Activated CD8-positive, alpha-beta memory T cell treated with anti-CD3 and anti-CD28 coated beads for 1 hour (primary cell): Measurements from ENCODE around the gene ANKFY1.
"Not testable (repeated sequence)": the region's sequence is repeated elsewhere in the genome, so short reads cannot be mapped to it uniquely, and the experiment has no call there.

Source experiments
- DNase-seq, 2 donors: peaks; one replicate each; pipeline ENCODE4 v3.0.0-alpha.2; 2020; ENCODE audit warnings: low read depth in 1 of 2; ENCODE audit errors: extremely low read depth in 1 of 2

The ANKFY1 gene

DNA sequence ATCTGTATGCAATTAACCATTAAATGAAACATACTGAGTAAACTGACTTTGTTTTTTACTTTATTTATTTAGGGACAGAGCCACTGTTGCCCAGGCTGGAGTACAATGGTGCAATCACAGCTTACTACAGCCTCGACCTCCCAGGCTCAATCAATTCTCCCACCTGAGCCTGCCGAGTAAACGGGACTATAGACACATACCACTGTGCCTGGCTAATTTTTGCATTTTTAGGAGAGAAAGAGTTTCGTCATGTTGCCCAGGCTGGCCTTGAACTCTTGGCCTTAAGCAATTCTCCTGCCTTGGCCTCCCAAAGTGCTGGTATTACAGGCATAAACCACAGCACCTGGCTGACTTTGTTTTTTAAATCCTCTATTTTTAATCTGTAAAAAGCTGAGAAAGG, 42.6 kb downstream of the ANKFY1 start:
- DNase-seq: no peak

DNA sequence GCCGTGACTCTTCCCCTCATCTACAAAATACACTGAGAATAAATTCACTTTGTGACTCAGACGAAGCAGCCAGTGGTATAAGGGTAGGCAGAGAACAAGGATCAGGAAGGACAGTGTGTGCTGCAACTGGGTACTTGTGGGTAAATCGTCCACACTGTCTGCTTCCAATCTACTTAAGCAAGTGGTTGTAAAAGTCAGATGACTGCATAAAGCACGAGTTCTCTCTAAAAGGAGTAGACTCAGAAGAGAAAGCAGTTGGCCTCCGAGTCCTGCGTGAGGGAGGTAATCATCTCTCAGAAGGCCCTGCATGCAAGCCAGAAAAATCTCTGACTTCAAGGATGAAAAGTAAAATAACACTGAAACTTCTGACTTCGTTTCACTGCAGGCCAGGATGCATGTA, 43.1 kb downstream of the ANKFY1 start:
- no peak for DNase-seq

DNA sequence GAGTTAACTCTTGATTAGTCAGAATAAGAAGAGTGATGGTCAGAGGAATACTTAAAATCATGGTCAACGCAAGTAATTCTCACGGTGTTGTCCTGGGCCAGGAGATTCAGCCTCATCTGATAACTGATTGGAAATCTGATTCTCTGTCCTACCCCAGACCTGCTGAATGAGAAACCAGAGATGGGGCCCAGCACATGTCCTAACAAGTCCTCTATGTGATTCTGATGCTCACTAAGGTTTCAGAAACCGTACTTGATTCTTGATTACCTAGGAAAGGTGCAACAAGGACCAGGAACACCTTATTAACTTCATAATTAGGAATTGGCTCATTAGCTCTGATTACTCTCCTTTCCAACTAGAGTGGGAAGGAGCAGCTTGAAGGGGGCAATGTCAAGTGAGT, 44.5 kb downstream of the ANKFY1 start:
- no peak for DNase-seq

DNA sequence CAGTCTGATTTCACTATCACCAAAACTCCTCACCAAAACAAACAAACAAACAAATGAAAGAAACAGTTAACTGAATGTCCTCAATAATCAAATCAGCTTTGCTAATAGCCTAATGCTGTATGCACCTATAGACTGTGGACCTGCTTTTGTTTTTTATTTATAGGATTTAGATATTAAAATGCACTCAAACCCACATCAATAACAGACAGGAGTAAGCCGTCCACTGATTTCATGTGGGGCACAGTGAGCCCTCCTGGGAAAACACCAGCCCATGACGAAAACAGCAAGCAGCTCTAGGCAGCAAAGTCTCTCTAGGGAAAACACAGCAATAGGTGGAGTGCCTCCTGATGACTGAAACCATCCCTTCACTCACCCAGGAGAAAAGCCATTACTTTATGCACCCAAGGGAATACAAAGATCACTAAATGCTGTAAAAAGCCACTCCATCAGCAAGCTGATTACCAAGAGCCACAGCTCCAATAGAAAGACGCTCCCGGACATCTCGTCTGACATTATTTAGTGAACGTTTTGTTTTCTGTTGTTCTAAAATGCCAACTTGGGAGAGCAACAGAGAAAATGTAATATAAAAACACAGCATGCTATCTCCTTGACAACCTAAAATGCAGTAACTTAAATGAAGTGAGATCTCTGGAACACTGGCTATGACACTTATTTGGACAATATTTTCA, 47.8 kb downstream of the ANKFY1 start:
- DNase-seq: no peak

DNA sequence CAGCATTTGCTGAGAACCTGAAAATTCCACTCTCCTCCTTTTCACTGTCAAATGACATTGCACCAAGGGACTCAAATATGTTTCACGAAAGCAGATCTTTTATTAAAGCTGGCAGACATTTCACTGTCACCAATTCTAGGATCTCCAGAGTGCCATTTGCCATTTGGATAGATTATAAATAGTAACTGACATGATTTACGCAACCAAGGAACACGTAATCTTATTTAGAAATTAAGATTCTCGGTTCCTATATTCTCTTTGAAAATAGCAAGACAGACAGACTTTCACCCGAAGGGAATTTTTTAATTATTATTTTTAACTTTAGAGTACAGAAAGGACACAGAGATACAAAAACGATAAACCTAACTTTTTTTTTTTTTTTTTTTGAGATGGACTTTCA, 49.6 kb downstream of the ANKFY1 start:
- no peak for DNase-seq

DNA sequence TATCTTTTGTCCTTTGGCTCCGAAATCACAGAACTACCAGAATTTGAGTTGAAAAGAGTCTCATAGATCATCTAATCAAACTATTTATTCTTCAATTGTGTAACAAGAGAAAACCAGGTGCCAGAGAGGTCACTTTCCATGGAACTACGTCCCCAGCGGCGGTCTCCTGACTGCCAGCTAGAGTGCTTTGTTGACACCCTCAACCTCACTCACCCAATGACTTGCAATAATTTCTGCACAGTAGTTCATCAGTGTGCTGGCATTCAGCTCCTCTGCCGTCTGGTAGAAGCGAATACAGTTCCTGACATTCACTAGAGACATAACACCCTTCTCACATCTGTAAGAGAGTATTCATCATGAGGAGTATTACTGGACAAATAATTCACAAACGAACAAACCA, 54.2 kb downstream of the ANKFY1 start:
- DNase-seq: no peak

DNA sequence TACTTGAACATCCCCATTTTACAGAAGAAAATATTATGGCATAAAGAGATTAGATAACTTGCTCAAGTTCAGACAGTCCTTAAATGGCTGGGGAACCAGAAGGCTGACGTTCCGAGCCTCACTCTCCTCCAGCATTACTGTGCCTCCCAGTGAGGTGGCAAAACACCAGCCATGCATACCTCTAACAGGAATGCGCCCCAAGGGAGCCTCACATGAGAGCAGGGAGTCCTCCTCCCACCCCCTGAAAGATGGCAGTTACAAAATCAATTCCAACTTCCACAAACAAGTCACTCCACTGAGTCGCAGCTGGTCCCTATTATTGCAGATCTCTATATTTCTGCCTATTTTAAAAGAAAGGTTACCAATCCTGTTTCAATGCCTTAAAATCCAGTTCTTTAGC, 55.5 kb downstream of the ANKFY1 start:
- DNase-seq: no peak

DNA sequence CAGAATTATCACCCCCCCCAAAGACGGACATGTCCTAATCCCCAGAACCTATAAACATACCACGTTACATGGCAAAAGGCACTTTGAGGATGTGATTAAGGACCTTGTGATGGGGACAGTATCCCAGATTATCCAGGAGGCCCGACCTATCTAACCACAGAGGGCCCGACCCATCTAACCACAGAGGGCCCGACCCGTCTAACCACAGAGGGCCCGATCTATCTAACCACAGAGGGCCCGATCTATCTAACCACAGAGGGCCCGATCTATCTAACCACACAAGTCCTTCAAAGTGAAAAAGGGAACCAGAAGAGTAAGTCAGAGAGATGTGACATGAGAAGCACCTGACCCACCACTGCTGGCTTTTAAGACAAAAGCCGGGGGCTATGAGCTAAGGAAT, 56.8 kb downstream of the ANKFY1 start:
- DNase-seq: no peak

DNA sequence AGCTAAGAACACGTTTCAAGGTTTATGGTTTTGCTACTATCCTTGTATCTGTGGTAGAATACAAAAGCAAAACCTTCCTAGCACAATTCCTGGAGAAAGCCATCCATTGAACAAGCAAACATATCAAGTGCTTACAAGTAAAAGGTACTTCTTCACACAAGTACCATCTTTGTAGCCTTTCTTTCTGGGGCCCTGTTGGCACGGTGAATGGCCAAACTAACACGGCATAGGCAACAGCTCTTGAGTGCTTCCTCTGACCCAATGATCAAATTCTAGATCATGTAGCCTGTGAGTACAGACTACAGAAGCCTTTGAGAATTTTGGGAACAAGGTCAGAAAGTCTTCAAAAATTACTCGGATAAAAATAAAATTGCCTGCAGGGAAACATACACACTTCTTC, 57.9 kb downstream of the ANKFY1 start:
- no peak for DNase-seq

DNA sequence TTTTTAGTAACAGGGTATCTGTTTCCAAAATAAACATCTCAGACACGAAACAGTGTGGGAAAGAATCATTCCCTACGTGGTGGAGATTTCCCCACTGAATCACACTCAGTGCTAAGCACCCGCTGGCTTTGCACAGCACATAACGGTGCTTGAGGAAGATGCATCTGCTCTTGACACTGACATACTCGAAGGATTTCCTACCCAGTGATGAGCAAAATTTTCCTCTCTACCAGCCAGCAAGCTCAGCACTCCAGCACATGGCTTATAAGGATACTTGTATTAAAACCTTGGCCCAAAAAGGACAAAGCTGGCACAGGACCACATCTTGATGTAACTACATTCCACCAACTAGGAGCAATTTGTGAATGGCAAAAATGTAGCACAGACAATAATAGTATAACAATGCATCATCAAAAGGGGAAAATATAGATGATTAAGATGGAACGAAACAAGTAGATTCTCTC, 59.0 kb downstream of the ANKFY1 start:
- DNase-seq: no peak

DNA sequence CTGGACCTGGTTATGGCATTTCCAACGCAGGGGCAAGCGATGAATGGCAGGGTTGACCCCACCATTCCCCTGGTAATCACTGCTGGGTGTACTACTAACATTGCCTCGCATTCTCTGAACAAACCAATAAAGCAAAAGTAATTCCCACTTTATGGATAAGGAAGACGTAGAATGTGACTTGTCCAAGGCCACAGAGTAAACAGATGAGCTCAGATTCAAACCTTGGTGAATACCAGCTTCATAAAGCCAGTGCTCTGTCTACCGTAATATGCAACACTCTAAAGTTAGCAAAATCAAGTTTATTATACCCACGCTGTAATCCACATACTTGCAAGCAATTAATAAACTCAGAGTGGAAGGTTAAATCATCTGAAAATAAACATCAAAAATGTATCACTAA, 59.6 kb downstream of the ANKFY1 start:
- DNase-seq: no peak

DNA sequence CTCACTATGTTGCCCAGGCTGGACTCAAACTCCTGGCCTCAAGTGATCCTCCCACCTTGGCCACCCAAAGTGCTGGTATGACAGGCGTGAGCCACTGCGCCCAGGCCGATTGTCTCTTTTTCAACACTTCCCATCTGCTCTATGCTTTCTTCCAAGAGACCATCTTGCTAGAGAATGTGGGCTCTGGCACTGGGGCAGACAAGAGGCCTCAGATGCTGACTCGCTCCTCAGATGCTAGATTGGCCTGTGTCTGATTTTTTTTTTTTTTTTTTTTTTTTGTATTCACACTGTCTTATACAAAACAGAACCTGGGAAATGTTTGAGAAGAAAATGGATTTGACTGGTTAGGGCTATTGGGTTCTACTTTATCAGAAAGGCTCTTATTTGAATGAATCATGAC, 62.6 kb downstream of the ANKFY1 start:
- no peak for DNase-seq

DNA sequence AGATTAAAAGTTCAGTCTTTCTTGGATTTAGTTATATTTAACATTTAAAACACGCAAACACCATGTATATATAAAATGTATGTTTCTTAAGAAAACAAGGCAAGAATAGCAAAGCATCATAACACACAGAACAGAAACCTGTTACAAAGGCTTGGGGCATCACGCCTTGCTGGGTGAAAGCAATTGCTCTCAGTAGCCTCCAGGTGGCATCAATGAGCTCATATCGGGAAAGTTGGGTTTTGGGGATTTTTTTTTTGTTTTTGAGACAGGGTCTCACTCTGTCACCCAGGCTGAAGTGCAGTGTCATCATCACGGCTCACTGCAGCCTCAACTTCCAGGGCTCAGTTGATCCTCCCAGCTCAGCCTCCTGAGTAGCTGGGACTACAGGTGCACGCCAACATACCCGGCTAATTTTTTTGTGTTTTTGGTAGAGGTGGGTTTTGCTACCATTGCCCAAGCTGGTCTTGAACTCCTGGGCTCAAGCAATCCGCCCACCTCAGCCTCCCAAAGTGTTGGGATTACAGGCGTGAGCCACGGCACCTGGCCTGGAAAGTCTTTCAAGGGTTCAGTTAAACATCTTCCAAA, 63.9 kb downstream of the ANKFY1 start:
- no peak for DNase-seq

DNA sequence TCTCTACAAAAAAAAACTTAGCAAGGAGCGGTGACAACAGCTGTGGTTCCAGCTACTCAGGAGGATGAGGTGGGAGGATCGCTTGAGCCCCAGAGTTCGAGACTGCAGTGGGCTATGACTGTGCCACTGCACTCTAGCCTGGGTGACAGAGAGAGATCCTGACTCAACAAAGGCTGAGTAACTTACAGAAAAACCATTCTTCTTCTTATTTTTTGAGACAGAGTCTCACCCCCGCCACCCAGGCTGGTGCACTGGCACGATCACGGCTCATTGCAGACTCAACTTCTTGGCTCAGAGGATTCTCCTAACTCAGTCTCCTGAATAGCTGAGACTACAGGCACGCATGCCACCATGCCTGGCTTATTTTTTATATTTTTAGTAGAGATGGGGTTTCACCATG, 64.8 kb downstream of the ANKFY1 start:
- DNase-seq: no peak

DNA sequence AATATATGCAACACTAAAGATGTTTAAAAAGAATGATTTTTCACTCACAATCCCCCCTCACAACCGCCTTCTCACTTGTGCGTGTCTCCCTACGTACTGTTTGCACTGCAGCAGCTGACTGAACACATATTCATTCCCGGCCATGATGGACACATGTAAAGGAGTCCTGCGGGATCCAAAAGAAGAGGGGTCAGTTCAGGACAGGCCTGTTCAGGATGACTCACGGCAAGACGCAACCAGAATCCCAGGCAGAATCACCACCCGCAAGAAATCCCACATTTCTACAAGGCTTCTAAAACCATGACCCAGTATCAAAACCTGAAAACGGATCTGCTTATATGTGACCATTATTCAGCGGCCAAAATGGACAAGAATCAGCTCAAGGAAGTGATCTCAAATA, 68.5 kb downstream of the ANKFY1 start:
- DNase-seq: no peak

DNA sequence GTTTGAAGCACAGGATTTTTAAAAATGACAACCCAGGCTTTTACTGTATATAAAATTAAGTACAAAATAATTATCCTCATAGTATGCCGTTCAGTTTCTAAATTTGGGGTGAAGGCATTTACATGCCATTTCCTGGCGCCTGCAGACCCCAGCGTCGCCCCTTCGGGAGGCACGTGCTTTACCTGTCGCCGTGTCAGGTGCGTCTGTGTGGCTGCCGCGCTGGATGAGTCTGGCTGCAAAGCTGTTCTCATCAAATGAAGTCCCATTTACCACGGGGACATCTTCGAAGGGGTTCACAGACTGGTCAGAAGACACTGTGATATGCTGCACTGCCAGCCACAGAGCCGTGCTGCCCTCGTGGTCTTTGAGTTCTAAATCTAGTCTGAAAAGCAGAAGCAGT, 69.0 kb downstream of the ANKFY1 start:
- no peak for DNase-seq

DNA sequence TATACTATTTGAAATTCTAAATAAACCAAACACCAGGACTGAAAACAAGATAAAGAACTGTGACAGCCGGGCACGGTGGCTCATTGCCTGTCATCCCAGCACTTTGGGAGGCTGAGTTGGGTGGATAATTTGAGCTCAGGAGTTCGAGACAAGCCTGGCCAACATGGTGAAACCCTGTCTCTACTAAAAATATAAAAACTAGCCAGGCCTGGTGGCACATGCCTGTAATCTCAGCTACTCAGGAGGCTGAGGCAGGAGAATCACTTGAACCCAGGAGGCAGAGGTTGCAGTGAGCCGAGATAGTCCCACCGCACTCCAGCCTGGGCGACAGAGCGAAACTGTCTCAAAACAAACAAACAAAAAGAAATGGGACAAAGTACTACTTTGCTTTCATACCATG, 73.0 kb downstream of the ANKFY1 start:
- DNase-seq: not testable (repeated sequence)

DNA sequence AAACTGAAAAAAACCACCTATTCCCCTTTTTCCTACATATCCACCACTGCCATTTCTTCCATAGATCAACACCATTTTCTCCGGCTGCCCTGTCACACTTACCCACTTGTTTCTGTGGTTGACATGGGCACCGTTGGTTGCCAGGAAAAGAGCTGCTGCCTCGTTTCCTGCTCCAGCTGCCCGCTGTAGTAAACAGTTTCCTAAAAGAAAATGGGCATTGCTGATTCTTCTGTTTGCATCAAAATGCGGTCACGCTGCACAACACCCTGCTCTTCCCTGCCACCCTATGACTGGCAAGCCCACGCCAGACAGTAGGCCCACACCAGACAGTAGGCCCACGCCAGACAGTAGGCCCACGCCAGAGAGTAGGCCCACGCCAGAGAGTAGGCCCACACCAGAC, 74.5 kb downstream of the ANKFY1 start:
- no peak for DNase-seq

DNA sequence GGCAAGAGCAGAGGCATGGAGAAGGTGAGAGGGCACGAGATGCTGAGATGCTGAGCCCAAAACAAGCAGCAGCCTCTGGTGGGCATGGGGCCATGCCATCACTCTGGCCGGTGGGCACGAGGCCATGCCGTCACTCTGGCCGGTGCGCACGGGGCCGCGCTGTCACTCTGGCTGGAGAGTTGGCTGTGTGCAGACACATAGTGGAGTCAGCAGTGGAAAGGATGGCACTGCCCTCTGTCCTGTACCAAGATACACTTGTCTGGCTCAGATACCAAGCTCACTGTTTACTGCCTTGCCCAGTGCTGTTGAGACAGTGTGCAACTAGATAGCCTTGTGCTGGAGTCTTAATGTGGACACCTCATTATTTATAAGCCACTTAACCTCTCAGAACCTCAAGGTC, 75.7 kb downstream of the ANKFY1 start:
- no peak for DNase-seq

DNA sequence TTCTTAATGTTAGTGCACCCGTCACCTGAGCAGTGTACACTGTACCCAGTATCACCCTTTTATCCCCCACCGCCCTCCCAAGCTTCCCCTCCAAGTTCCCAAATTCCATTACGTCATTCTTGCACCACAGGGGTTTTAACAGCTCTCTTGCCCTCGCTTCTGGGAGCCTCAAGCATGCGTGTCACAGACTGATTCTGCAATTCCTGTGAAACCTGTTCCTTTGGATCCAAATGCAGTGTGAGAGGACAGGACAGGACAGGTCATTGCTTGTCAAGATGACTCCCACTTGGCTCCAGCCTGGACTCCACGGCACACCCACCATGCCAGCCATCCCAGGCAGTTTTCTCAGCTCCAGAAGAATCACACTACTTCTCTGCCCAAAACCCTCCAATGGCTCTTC, 76.7 kb downstream of the ANKFY1 start:
- DNase-seq: no peak

DNA sequence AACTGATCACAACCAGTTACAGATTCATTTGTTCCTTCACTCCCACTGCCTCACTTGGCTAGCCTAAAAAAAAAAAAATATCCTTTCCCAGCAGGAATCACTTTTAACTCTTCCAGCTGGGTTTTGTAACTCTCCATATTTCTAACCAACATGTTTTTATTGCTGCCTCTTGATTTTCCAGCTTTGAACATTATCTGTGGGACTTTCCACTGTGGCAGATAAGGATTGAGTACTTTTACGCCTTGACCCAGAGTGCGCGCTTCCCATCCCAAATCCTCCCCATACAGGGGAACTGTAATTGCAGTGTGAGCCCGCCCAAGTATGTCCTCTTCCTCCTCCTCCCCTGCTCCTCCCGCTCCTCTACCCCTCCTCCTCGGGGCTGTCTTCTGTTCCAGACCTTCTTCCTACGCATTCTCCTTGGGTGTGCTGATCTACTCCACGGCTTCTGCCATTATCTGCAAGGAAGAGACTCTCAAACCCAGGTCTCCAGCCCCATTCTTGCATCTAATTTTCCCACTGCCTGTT, 77.4 kb downstream of the ANKFY1 start:
- no peak for DNase-seq

DNA sequence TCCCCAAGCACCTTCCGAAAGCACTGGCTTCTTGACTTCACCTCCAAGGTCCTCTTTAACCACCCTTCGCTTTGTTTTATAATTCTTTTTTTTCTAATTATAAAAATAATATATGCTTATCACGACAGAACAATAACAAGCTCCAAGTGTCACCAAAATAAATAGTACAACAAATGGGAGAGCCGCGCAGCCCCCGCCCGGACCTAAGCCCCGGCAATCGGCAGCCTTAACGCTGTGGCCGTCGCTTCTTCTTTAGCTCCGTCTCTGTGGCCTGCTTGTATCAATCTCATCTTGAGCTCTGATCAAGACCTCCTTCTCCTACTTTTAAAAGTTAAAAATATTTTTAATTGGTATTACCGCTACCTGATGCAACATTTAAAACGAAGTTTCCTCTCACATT, 78.1 kb downstream of the ANKFY1 start:
- no peak for DNase-seq

DNA sequence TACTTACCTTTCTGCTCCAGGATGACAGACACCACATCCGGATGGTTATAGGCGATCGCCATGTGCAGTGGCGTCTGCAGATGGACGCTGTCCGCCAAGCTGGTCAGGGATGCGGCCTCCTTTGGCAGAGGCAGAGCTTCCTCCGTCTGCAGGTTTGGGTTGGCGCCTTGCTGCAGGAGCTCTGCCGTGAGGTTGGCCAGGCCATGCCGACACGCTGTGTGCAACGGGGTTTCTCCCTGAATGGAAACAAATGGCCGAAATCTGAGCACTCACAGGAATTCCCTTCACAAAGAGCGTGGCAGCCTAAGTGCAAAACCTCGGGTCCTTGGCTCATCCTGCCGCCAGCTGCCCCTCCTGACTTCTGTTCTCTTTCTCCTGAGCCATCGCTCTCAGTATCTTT, 79.0 kb downstream of the ANKFY1 start:
- no peak for DNase-seq
